Nephron (organoid): Measurements from ENCODE around the gene AFAP1L1.

ENCODE experiments used
- H3K27ac Mint-ChIP-seq, 3 experiments: 2 replicates each; pipeline ENCODE4 v1.8.0; 2020; ENCODE audit warnings: mixed read lengths in 3 of 3, mild to moderate bottlenecking in 2 of 3, moderate library complexity in 1 of 3
- H3K27me3 Mint-ChIP-seq: 2 replicates; pipeline ENCODE4 v1.8.0; 2021; ENCODE audit warnings: low read depth, mild to moderate bottlenecking, moderate library complexity, mixed read lengths
- H3K36me3 Mint-ChIP-seq: 2 replicates; pipeline ENCODE4 v1.8.0; 2020; ENCODE audit warnings: low read depth, mixed read lengths
- H3K4me1 Mint-ChIP-seq: 2 replicates; pipeline ENCODE4 v1.8.0; 2020; ENCODE audit warnings: mixed read lengths
- H3K4me3 Mint-ChIP-seq, 3 experiments: 2 replicates each; pipeline ENCODE4 v1.8.0; 2020; ENCODE audit warnings: mild to moderate bottlenecking in 3 of 3, mixed read lengths in 3 of 3, moderate library complexity in 2 of 3
- H3K9me3 Mint-ChIP-seq: 2 replicates; pipeline ENCODE4 v1.8.0; 2020; ENCODE audit warnings: mixed read lengths
- CTCF ChIP-seq, 3 experiments: fragments of 200-600 bp; sonication (generic); IDR thresholded peaks; one replicate each; pipeline ENCODE4 v1.5.0; 2021; ENCODE audit warnings: antibody characterized with exemption in 3 of 3; ENCODE audit not compliant: unreplicated experiment in 3 of 3

The AFAP1L1 gene

GRCh38 chr5:149349382-149349781, 77.7 kb downstream of the AFAP1L1 start:
- no peak for TF ChIP-seq CTCF (IDR thresholded peaks at IDR 0.05; ENCODE audit: unreplicated experiment in 3 of 3)
- no peaks in the 10 kb centered on the region for H3K27me3 Mint-ChIP-seq

GRCh38 chr5:149352169-149352568, 80.5 kb downstream of the AFAP1L1 start:
- TF ChIP-seq CTCF (IDR thresholded peaks at IDR 0.05; ENCODE audit: unreplicated experiment in 3 of 3), result no peak
- Mint-ChIP-seq H3K9me3 (no peaks in the 10 kb centered on the region), H3K36me3 (peaks cover 64% of the 10 kb centered on the region), H3K27ac (no peak overlapping the region), H3K27me3 (no peaks in the 10 kb centered on the region), H3K4me3 (no peak overlapping the region), H3K4me1 (peaks cover 3% of the 10 kb centered on the region)

More at GRCh38 chr5:149349382-149349781, 77.7 kb downstream of the AFAP1L1 start:
- Mint-ChIP-seq H3K27ac (no peak overlapping the region), H3K4me3 (no peak overlapping the region), H3K36me3 (peaks cover 57% of the 10 kb centered on the region), H3K4me1 (peaks cover 20% of the 10 kb centered on the region), H3K9me3 (no peaks in the 10 kb centered on the region)

GRCh38 chr5:149353911-149354310, 82.3 kb downstream of the AFAP1L1 start:
- Mint-ChIP-seq H3K36me3 (peaks cover 54% of the 10 kb centered on the region), H3K27me3 (no peaks in the 10 kb centered on the region), H3K4me3 (no peak overlapping the region), H3K9me3 (no peaks in the 10 kb centered on the region), H3K27ac (no peak overlapping the region), H3K4me1 (peaks cover 7% of the 10 kb centered on the region)
- no peak for TF ChIP-seq CTCF (IDR thresholded peaks at IDR 0.05; ENCODE audit: unreplicated experiment in 3 of 3)

GRCh38 chr5:149355688-149356087, 84.0 kb downstream of the AFAP1L1 start:
- Mint-ChIP-seq H3K4me1 (peaks cover 13% of the 10 kb centered on the region), H3K27me3 (peaks cover 1% of the 10 kb centered on the region), H3K36me3 (peaks cover 38% of the 10 kb centered on the region), H3K27ac (no peak overlapping the region), H3K9me3 (no peaks in the 10 kb centered on the region), H3K4me3 (peak overlapping the region in 1 of 3 experiments; percentile 38)
- no peak for TF ChIP-seq CTCF (IDR thresholded peaks at IDR 0.05; ENCODE audit: unreplicated experiment in 3 of 3)

GRCh38 chr5:149356391-149356790, 84.7 kb downstream of the AFAP1L1 start:
- Mint-ChIP-seq H3K4me3 (peak overlapping the region in 2 of 3 experiments; percentile 11 to 38), H3K36me3 (peaks cover 32% of the 10 kb centered on the region), H3K9me3 (no peaks in the 10 kb centered on the region), H3K4me1 (peaks cover 13% of the 10 kb centered on the region), H3K27me3 (peaks cover 4% of the 10 kb centered on the region), H3K27ac (no peak overlapping the region)
- no peak for TF ChIP-seq CTCF (IDR thresholded peaks at IDR 0.05; ENCODE audit: unreplicated experiment in 3 of 3)
